COR-L47 (cell line): ENCODE data around the gene FITM1.

Source experiments
- DNase-seq: peaks from one replicate; lab custom pipeline; 2025; lab: John Stamatoyannopoulos, UW

Gene FITM1

DNA sequence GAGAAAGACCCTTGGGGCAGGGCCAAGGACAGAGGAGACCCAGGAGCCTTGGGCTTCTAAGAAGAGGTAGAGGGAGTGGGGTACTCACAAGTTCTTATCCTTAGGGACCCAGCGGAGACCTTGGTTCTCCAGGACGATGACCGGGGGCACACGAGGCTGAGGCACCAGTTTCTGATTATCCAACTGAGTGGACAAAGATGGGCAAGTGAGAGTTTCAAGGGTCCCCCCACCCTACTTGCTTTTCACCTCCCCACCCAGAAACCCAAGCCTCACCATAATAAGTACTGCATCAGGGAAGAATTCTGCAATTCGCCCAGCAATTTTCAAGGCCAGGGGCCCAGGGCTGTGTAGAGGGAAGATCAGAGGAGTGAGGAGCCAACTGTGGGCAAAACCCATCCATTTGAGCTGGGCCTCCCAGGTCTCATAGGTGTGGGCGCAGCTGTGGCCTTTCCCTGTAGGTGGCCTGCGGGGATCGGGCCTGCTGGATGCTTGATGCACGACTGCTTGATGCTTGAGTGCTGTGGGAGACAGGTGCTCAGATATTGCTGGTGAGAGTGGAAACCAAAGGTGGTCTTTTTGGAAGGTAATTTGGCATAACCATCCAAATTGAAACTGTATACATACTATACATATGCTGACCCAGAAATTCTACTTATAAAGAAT, 8.9 kb downstream of the FITM1 start:
- no peak for DNase-seq

DNA sequence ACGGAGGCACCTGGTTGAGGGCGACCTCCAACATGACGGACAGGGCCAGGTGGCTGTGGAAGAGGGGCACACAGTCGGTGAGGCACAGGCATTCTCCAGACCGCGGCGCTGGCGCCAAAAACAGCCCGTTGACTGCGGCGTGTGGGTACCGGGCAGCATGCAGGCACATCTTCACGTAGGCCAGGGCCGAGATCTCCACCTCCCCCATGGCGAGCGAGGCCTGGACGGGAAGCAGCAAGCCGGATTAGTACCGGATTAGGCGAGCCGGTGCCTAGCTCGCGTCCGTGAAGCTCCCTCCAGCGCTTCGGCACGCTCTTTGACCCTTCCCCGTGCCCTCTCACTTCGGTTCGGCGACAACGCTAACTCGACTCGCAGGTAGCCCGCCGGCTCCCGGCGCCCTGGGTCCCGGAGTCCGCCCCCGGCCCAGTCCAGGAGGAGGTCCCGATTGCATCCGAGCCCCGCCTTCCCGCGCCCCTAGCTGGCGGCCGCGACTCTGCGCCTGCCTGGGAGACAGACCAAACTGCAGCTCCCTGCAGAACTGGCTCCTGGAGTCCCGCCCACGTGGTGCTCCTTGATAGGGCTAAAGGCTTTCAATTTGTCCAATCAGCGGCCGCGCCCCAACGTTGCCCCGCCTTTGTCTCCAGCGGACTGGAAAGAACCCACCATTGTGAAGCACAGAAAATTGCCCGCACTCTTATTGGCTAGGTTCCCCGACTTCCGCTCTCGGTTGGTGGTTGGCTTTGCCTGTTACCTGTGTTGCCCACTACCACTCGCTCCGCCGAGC, 10.8 kb downstream of the FITM1 start, which contains the start of gene EMC9:
EMC9 (minus strand) TSS at position 495 of the 784 bp plus-strand sequence; CDS start at position 208, 287 bp downstream.
- peak; percentile 100 for DNase-seq

DNA sequence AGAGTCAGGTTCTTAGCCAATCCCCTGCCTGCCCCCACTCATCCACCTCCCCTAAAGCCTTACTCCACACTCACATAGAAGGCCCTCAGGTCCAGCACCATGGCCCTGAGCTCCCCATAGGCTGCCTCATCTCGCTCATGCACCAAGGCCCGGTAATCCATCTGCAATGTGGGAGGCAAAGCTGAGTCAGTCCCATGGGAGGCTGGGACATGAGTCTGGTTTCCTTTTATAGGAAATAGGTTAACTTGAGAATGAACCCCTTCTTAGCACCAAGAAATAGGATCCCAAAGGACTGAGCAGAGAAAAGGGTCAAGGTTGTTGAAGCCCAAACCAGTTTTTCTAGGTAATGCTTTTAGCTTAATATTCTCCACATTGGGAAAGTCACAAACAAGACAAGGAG, 13.1 kb downstream of the FITM1 start:
- no peak for DNase-seq

DNA sequence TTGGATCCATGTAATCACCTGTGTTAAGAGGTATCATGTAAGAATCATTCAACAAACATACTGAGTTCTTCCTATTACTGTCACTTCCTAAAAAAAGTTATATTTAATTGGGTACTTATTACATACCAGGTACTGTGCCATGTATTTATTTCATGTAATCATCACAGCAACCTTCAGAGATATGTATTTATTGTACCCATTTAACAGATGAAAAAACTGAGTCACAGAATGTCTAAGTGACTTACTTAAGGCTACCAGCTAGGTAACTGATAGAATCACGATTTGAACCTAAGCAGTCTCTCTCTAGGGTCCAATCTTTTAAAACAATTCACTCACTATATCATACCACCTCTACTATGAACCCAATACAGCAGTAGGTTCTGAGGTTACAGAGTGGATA, 14.0 kb downstream of the FITM1 start:
- no peak for DNase-seq

DNA sequence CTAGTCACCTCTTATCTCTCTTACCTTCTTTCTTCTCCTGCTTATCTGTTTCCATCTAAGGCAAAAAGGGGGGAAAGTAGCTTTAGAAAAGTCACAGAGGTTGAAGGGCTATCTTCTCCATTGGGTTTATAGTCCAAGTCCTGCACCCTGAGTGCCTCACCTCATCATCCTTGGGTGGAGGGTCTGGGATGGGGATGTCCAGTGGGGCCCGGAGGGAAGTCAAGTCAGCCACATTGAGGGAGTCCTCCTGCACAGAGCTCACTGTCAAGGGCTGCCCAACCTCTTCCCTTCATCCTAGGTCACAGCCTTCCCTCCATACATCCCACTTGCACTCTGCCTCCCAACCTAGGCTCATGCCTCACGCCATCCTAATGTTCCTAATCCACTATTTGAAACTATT, 14.8 kb downstream of the FITM1 start:
- no peak for DNase-seq

DNA sequence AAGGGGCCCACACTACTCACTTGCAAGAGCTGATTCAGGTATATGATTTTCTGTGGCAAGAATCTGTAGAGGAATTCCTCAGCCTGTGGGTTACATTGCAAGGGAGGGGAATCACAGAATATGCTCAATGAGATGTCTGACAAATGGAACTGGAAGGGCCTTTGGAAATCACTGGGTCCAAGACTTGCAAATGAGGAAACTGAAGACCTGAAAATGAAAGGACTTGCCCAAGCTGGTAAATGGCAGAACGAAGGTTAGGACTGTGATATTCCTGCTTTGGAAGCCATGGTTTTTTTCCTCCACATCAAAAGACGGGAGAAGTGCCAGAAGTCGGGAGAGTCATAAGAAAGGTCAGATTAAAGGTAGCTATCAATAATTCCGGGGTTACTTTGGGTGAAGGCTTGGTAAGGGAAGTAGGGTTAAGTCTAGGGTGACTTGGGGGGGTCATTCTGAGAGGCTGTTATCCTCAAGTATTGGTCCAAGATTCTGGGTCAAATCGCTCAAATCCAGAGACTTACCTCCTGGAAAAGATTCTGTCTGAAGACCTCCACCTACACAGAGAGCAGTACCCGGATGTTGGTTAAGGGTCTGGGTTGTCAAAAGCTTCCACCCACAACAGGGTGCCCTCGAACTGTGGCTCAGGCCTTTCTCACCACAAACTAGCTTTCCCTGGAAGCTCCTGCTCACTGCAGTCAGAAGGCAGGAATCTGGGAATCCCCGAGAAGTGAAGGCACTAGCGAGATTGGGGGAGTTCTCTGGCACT, 15.4 kb downstream of the FITM1 start:
- DNase-seq = no peak

DNA sequence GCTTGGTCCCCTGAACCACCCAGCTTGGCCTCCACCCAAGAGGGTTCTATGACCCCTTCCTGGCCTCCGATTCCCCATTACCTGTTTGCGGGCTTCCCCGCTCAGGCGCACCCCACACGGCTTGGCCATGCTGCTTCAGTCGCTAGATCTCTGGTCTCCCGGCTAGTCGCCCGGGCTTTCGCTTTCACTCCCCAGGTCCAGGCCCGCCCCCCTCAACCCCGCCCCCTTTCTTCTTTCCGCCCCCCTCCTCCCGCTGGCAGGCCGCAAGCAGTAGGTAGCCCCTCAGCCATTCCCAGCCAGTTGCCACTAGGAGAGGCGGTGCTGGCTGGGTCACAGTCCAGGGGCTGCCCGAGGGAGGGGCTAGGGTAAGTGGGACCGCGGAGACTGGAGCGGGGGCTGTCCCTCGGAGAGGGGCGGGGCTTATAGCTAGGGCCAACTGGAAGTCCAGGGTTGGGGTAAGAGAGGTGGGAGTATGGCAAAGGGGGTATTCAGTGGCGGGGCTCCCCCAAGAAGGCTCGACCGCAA, 16.1 kb downstream of the FITM1 start, which contains the start of gene PSME2:
PSME2 (minus strand) TSS at position 158 of the 525 bp plus-strand sequence; CDS start at position 129, 29 bp downstream.
- peak; percentile 98 for DNase-seq

DNA sequence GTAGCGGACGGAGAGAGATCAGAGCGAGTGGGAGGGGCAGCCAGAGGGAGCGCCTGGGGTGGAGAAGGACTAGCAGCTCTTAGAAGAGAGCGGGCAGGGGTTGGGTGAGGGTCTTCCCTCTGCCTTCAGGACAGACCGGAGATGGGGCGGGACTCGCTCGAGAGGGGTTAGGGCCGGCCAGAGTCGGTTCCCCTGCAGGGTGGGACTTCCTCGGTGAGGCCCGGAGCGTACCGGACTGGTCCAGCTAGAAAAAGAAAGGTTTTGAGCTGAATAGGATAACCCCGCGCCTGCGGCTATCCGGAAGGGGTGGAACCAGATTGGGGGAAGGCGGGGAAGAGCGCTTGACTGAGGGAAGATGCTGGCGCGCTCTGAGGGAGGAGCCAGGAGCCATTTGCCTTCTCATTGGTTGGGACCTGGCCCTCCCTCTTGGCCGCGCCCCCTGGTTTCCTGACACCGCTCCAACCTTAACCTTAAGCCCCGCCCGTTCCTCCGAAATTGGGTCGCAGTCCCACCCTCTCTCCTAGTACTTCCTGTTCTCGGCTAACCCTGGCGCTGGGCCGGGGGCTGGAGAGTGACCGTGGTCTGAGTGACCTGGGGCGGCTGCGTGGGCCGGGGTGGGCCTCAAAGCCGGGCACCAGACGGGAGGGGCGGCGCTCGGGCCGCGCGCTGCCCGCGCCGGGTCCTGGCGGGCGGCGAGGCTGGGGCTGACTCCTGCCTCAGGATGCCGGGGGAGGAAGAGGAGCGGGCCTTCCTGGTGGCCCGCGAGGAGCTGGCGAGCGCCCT, 16.7 kb downstream of the FITM1 start, which contains the start of gene RNF31:
RNF31 (plus strand) TSS at position 521 of the 783 bp plus-strand sequence; CDS start at position 722, 201 bp downstream.
- peak; percentile 98 for DNase-seq

DNA sequence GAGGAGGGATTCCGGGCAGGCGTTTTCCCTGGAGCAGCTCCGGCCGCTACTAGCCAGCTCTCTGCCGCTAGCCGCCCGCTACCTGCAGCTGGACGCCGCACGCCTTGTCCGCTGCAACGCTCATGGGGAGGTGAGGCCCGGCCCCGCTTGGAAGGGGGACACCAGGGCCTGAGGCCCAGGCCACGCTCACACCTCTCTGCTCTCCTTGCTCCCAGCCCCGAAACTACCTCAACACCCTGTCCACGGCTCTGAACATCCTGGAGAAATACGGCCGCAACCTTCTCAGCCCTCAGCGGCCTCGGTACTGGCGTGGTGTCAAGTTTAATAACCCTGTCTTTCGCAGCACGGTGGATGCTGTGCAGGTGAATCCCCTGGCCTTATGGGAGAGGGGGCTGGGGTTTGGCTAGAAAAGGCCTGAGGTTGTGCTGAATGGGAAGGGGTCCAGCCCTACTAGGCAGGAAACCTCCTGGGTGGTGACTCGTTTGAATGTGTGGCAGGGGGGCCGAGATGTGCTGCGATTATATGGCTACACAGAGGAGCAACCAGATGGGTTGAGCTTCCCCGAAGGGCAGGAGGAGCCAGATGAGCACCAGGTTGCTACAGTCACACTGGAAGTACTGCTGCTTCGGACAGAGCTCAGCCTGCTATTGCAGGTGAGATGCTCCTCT, 17.4 kb downstream of the FITM1 start:
- no peak for DNase-seq

DNA sequence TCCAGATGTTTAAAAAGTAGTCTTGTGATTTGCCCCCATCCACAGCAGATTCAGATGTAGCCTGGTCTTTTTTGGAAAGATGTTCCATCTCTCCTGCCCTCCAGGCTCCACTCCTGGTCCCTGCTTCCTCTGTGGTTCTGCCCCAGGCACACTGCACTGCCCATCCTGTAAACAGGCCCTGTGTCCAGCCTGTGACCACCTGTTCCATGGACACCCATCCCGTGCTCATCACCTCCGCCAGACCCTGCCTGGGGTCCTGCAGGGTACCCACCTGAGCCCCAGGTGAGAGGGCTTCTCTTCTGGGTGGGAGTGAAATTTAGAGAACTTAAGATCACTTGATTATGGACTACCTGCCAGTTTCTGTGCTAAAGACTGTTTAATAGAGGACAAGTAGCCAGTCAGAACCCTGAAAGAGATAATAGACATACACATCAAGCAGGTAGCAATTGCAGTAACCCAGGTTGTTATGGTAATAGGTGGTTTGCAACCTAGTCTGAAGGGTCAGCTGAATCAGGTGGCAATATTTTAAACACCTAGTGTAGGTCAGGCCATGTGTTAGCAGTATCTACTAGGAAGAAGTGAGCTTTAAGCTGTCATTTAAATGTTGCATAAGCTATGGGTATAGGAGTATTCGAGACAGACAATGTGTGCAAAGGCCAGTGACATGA, 19.0 kb downstream of the FITM1 start:
- no peak for DNase-seq

DNA sequence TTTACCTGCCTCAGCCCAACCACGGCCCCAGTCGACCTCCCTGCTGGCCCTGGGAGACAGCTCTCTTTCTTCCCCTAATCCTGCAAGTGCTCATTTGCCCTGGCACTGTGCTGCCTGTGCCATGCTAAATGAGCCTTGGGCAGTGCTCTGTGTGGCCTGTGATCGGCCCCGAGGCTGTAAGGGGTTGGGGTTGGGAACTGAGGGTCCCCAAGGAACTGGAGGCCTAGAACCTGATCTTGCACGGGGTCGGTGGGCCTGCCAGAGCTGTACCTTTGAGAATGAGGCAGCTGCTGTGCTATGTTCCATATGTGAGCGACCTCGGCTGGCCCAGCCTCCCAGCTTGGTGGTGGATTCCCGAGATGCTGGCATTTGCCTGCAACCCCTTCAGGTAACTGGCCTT, 19.6 kb downstream of the FITM1 start:
- DNase-seq = no peak

DNA sequence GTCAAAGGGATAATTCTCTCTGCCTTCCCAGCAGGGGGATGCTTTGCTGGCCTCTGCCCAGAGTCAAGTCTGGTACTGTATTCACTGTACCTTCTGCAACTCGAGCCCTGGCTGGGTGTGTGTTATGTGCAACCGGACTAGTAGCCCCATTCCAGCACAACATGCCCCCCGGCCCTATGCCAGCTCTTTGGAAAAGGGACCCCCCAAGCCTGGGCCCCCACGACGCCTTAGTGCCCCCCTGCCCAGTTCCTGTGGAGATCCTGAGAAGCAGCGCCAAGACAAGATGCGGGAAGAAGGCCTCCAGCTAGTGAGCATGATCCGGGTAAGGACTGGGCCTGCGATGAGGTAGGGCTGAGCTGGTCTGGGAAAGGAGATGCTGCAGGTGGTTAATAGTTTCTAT, 20.1 kb downstream of the FITM1 start:
- no peak for DNase-seq

DNA sequence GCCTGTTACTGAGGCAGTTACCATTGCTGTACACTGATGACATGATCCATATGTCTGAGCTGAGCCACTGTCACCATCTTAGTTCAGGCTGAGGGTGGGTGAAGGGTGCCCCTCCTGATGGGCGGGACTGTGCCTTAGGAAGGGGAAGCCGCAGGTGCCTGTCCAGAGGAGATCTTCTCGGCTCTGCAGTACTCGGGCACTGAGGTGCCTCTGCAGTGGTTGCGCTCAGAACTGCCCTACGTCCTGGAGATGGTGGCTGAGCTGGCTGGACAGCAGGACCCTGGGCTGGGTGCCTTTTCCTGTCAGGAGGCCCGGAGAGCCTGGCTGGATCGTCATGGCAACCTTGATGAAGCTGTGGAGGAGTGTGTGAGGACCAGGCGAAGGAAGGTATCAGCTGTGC, 20.5 kb downstream of the FITM1 start:
- no peak for DNase-seq

DNA sequence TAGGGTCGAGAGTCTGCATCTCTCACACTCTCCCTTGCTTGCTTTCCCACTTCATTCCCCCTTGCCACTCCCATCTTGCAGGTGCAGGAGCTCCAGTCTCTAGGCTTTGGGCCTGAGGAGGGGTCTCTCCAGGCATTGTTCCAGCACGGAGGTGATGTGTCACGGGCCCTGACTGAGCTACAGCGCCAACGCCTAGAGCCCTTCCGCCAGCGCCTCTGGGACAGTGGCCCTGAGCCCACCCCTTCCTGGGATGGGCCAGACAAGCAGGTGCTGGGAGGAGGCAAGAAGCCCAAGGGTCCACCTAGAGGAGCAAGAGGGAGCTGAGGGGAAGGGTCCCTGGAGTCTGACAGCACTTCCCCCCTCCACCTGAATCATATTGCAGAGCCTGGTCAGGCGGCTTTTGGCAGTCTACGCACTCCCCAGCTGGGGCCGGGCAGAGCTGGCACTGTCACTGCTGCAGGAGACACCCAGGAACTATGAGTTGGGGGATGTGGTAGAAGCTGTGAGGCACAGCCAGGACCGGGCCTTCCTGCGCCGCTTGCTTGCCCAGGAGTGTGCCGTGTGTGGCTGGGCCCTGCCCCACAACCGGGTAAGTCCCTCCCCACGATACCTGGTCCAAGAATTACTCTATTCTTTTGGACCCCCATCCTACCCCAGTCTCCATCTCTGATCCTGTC, 21.1 kb downstream of the FITM1 start:
- DNase-seq = no peak

DNA sequence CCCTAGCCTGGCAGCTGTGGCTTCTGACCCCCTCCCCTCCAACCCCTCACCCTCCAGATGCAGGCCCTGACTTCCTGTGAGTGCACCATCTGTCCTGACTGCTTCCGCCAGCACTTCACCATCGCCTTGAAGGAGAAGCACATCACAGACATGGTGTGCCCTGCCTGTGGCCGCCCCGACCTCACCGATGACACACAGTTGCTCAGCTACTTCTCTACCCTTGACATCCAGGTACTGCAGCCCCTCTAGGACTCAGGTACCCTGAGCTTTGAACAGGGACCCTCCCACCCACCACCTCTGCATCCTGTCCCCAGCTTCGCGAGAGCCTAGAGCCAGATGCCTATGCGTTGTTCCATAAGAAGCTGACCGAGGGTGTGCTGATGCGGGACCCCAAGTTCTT, 24.6 kb downstream of the FITM1 start:
- DNase-seq = no peak

DNA sequence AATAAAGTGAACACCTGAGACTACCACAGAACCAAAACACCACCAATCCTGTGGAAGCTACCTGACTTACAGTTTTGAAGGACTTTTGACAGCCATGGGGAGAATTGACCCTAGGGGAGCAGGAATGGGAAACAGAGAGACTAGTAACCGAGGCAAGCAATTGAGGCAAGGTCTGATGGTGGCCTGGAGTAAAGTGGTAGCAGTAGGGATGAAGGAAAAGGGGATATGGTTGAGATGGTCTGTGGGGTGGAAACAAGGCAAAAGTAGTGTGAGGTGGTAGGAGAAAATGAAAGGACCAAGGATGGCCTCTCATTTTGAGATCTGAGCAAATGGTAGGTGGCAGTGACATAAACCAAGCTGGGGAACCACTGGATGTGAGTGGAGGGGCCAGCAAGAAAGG, 26.4 kb downstream of the FITM1 start:
- DNase-seq = no peak

DNA sequence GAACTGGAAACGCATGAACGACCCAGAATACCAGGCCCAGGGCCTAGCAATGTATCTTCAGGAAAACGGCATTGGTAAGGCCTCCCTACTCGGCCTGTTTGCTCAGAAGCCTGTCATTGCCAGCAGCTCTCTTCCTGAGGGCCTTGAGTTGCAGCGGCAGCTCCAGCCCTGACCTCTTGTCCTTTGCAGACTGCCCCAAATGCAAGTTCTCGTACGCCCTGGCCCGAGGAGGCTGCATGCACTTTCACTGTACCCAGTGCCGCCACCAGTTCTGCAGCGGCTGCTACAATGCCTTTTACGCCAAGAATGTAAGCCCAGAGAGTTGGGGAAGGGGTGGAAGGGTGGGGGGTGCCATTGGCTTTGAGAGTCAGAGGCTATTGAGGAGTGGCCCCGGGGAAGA, 26.9 kb downstream of the FITM1 start:
- DNase-seq = no peak

DNA sequence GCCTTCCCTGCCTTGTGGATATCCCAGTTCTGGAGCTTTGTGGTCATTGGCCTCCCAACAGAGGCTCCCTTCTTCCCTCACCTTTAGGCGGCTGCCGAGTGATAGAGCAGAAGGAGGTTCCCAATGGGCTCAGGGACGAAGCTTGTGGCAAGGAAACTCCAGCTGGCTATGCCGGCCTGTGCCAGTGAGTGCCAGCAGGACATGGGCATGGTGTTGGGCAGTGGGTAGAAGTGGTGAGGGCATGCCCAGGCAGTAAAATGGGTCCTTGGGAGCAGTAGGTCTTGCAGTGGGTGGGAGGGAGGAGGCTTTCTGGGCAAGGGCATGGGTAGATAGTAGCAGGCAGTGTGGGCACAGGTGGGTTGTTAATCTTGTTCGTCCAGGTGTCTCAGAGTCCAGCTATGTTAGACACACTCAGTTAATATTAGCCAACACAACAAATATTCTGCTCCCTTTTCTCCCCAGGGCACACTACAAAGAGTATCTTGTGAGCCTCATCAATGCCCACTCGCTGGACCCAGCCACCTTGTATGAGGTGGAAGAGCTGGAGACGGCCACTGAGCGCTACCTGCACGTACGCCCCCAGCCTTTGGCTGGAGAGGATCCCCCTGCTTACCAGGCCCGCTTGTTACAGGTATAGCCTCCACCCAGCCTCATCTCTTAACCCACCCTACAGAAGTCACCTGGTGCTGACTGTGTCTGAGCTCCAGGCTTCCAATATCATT, 29.5 kb downstream of the FITM1 start:
- DNase-seq = no peak

DNA sequence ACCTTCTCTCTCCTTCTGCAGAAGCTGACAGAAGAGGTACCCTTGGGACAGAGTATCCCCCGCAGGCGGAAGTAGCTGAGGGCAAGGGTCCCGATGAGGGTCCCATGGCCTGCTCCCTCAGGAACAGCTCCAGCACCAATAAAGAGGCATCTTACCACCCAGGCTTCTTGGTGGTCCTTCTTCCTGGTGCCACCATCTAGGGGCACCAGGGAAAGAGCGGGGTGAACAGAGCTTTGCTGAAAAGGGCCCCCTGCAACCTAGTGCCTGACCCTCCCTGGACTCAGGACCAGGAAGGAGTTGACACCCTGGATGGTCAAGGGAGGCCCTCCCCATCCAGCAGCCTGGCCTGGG, 30.0 kb downstream of the FITM1 start:
- DNase-seq = no peak
